AG04449 (cell line): ENCODE measurements around the gene TRHDE.

Experiments
- CTCF ChIA-PET: fragments of 350-600 bp; formaldehyde crosslinking; extraction: SDS; loops from one replicate; lab custom pipeline; 2021; ENCODE audit warnings: antibody characterized with exemption; lab: Yijun Ruan, JAX
- POLR2A ChIA-PET: fragments of 400-600, 350-600 bp; formaldehyde crosslinking; extraction: SDS; loops from one replicate; lab custom pipeline; 2020; ENCODE audit warnings: antibody characterized with exemption, inconsistent platforms; lab: Yijun Ruan, JAX
- DNase-seq: peaks from one replicate; pipeline ENCODE4 v3.0.0-alpha.2; 2010; ENCODE audit warnings: low read depth, low spot score
- H3K4me3 ChIP-seq: 2 replicates; pipeline ENCODE4 v1.5.1; 2011; ENCODE audit warnings: low read depth, mild to moderate bottlenecking, control low read depth, low read length
- CTCF ChIP-seq: IDR thresholded peaks from one replicate; pipeline ENCODE4 v1.5.1; 2011; ENCODE audit warnings: mild to moderate bottlenecking, moderate library complexity, low read length, control low read depth, inconsistent platforms; ENCODE audit not compliant: insufficient read depth; ENCODE audit errors: missing control alignments

Gene TRHDE

GRCh38 chr12:72368298-72368697, 96.1 kb downstream of the TRHDE start:
- ChIA-PET POLR2A (interaction anchor here (0.6 kb wide), 1 partner anchor 37 kb away, joined by 4 read pairs; no protein-coding TSS in a partner anchor), CTCF (no interaction called here)
- no peak overlapping the region for H3K4me3 ChIP-seq
- no peak for TF ChIP-seq CTCF
- DNase-seq = no peak

DNA sequence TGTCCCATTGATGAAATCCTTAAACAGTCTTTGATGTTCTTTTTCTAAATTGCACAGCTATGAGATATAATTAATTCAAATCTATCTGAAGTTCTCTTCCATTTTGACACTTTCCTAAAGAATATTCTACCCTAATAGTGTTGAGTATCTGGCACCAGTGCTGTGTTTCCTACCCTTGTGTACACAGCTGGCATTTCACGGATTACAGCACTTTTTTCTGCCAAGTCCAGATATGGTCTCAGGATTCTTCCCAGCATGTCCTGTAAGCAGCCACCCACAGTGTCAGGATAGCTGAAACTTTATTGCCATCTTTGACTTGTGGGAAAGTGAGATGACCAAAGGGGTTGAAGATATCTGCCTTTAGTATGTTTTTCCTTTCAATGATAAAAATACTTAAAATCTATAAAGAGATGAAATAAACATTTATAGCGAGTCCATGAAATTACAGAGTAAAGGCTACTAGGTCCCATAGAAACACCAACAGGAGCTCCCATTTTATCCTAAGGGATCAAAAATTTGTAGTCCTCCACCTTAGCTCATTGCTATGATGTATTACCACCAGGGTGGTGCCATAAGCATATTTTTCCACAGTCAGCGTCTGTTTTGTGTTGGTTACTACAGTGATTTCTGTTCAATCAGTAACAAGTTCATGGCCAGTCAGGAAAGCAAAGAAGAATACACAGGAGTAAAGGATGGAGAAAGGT, 96.7 kb downstream of the TRHDE start:
- no peak for TF ChIP-seq CTCF
- no peak for DNase-seq
- ChIA-PET CTCF (no interaction called here), POLR2A (interaction anchor here (0.6 kb wide), 1 partner anchor 37 kb away, joined by 4 read pairs; no protein-coding TSS in a partner anchor)
- H3K4me3 ChIP-seq = no peak overlapping the region

- ChIA-PET CTCF (no interaction called here), POLR2A (no interaction called here)
- DNase-seq = no peak
- no peak overlapping the region for H3K4me3 ChIP-seq
- TF ChIP-seq CTCF = no peak
Observed at GRCh38 chr12:72369423-72369959, 97.3 kb downstream of the TRHDE start.

DNA sequence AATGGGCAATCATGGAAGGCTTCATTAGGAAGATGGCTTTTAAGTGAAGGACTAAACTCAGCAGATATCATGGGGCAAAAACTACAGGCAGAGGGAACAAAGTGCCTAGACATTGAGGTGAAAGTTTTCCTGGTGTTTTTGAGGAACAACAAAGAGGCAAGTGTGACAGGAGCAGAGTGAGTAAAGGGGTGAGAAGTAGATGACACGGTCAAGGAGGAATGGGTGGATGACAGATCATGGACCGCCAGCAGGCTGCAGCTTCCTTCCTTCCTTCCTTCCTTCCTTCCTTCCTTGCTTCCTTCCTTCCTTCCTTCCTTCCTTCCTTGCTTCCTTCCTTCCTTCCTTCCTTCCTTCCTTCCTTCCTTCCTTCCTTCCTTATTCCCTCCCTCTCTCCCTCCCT, 108.3 kb downstream of the TRHDE start:
- POLR2A ChIA-PET = no interaction called here
- CTCF ChIA-PET = no interaction called here

DNA sequence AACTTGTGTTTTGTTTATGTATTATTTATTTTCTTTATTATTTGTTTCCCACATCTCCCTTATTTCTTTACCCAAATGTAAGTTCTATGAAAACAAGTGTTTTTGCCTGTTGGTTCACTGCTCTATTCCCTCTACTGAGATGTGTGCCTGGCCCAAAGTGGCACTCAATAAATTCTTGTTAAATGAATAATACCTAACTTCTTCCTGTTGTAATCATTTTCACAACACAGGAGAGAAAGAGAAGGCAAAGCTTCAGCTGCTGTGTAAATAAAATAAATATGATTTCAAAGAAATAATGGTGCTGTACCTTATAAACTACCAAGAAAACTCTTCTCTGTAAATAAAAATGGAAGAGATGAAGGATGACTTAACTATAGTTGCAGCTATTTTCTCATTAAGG, 116.2 kb downstream of the TRHDE start:
- TF ChIP-seq CTCF = no peak
- no peak overlapping the region for H3K4me3 ChIP-seq
- CTCF ChIA-PET = no interaction called here
- POLR2A ChIA-PET = no interaction called here
- no peak for DNase-seq

More for the DNA sequence above, 108.3 kb downstream of the TRHDE start:
- DNase-seq = no peak
- no peak overlapping the region for H3K4me3 ChIP-seq
- no peak for TF ChIP-seq CTCF

- POLR2A ChIA-PET = no interaction called here
- TF ChIP-seq CTCF = no peak
- CTCF ChIA-PET = no interaction called here
- no peak overlapping the region for H3K4me3 ChIP-seq
- no peak for DNase-seq
Observed at GRCh38 chr12:72390146-72390545, 118.0 kb downstream of the TRHDE start.
